ENCODE data around the gene EVC2. TPM values are rescaled to one million over a fixed set of nuclear protein-coding genes. Genes with fewer than 3 reads are reported as not detected.

Gene EVC2
- total and polyA plus RNA-seq, 8 donors, result 4.1 to 11.0 (median 9.4) TPM

DNA sequence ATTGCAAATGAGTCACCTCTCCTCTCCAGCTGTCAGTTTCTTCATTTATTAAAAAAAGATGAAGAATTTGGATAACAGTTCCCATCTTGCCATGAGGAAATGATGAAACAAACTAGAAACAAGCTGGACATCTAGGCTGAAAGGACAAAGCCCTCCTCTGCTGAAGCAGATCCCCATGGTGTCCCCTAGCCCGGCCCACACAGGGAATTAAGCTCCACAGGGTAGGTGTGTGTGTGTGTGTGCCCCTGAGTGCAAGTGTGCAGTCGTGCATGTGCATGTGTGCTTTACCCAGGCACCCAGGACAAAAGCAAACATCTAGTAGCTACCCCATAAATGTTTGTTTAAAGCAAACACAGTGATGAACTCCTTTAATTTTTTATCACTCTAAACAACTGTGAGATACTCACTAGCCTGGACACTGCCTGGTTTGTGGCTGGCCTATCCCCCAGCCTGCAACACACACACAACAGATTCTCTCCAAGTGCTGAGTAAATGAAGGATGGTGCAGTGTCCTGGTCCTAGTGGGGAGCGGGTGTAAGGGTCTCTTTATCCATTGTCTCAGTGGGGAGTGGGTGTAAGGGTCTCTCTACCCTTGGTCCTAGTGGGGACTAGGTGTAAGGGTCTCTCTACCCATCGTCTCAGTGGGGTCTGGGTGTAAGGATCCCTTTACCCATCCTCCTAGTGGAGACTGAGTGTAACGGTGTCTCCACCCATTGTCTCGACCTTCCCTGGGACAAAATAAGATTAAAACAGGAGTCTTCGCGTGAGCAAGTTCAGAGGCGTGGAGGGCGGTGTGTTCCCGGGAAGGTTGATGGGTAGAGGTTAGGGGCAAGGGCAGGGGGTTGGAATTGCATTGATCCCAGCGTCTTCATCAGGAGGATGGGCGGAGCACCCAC lies 2.0 kb upstream of the EVC2 start:
- H3K36me3 ChIP-seq, result no peaks in the 10 kb centered on the region
- peaks cover 0 to 72% of the 10 kb centered on the region in 2 donors for H3K27me3 ChIP-seq
- DNase-seq, result no peak
- H3K27ac ChIP-seq, result peak overlapping the region; percentile 57 to 75
- intact Hi-C loops (cut with DNase I), result no loop called here
- ATAC-seq, result peak; percentile 25
- H3K4me3 ChIP-seq, result peak overlapping the region; percentile 14 to 45
- H3K9me3 ChIP-seq, result peaks cover 0 to 7% of the 10 kb centered on the region in 2 donors
- peaks cover 9 to 27% of the 10 kb centered on the region in 2 donors for H3K4me1 ChIP-seq
- TF ChIP-seq, protein P1, sequence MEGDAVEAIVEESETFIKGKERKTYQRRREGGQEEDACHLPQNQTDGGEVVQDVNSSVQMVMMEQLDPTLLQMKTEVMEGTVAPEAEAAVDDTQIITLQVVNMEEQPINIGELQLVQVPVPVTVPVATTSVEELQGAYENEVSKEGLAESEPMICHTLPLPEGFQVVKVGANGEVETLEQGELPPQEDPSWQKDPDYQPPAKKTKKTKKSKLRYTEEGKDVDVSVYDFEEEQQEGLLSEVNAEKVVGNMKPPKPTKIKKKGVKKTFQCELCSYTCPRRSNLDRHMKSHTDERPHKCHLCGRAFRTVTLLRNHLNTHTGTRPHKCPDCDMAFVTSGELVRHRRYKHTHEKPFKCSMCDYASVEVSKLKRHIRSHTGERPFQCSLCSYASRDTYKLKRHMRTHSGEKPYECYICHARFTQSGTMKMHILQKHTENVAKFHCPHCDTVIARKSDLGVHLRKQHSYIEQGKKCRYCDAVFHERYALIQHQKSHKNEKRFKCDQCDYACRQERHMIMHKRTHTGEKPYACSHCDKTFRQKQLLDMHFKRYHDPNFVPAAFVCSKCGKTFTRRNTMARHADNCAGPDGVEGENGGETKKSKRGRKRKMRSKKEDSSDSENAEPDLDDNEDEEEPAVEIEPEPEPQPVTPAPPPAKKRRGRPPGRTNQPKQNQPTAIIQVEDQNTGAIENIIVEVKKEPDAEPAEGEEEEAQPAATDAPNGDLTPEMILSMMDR (IDR thresholded peaks at IDR 0.05), result peak in 1 of 2 donors; percentile 25

DNA sequence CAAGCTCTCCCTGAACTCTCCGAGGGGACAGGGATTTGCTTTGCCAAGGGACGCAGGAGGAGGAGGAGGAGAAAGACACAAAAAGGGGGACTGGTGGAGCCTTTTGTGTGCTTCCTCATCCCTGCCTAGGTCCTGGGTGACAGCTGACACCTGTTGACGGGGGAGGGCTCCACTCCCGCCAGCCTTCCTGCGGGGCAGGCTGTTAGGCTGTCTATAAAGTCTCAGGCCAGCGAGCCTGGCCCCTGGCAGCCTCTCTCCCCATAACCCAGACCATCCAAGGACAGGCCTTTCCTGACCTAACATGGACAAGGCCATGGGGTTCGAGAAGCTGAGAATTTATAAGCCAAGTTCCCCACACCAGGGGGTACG lies 832 bp upstream of the EVC2 start:
- TF ChIP-seq, protein P1 (IDR thresholded peaks at IDR 0.05), result no peak
- Histone ChIP-seq H3K4me1 (peaks cover 9 to 27% of the 10 kb centered on the region in 2 donors), H3K27ac (peak overlapping the region in 1 of 2 donors; percentile 69), H3K4me3 (no peak overlapping the region), H3K36me3 (no peaks in the 10 kb centered on the region), H3K27me3 (peaks cover 0 to 72% of the 10 kb centered on the region in 2 donors), H3K9me3 (no peaks in the 10 kb centered on the region)
- no peak for ATAC-seq
- no peak for DNase-seq
- intact Hi-C loops (cut with DNase I), result no loop called here

DNA sequence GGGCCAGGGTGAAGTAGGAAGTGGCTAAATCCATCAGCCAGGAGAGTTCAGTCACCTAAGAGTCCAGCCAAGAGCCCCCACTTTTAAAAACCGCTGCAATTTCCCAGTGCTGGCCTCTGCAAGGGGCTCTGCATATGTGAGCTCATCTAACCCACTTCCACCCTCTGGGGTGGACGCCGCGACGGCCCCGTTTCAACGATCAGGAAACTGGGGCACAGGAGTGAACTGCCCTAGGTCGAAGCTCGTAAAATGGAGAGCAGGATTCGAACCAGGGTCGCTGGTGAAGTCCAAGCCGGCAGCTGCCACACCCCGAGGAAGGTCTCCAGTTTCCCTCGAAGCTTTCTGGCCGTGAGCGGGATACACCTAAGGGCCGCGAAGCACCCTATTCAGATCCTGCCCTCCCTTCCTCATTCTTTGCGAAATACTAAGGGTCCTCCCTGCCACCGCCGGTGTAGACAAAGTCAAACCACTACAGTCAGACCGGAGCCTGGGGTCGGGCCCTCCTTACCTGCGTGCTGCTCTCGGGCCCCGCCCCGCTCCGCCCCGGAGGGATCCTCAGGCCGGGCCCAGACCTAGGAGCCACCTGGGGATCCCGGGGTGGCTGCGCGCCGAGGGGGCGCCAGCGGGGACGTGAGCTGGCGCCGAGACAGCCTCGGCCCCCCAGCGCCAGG lies 446 bp downstream of the EVC2 start:
- Histone ChIP-seq H3K36me3 (no peaks in the 10 kb centered on the region), H3K4me3 (peak overlapping the region; percentile 57 to 58), H3K4me1 (peaks cover 9 to 27% of the 10 kb centered on the region in 2 donors), H3K9me3 (no peaks in the 10 kb centered on the region), H3K27me3 (peaks cover 0 to 63% of the 10 kb centered on the region in 2 donors), H3K27ac (peak overlapping the region; percentile 55 to 69)
- intact Hi-C loops (cut with DNase I), result no loop called here
- DNase-seq (peak in 2 of 4 donors; percentile 24 to 83), ATAC-seq (peak; percentile 65)
- TF ChIP-seq, protein P1 (IDR thresholded peaks at IDR 0.05), result no peak

DNA sequence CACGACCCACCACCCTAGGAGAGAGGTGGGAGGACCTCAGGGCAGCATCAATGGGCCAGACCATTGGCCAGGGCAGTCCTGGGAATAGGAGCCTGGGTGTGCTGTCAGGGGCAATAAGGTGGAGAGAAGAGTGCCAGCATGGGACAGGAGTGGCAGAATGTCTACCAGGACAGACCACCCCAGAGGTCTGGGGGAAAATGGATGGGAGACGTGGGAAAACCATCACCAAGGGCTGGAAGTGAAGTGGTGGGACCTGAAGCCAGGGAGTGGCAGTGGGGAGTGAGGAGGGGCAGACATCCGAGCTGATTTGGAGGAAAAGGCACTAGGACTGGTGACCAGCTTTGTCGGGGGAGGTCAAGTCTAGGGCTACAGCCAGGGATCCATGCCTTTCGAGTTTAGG lies 993 bp downstream of the EVC2 start:
- Histone ChIP-seq H3K9me3 (no peaks in the 10 kb centered on the region), H3K4me1 (peaks cover 9 to 27% of the 10 kb centered on the region in 2 donors), H3K27ac (no peak overlapping the region), H3K4me3 (peak overlapping the region; percentile 57 to 58), H3K27me3 (peaks cover 0 to 58% of the 10 kb centered on the region in 2 donors), H3K36me3 (no peaks in the 10 kb centered on the region)
- TF ChIP-seq, protein P1 (IDR thresholded peaks at IDR 0.05), result no peak
- intact Hi-C loops (cut with DNase I), result no loop called here
- ATAC-seq, result no peak
- DNase-seq, result no peak
